HepG2 (cell line): ENCODE measurements around the gene APOA1. TPM values are rescaled to one million over a fixed set of nuclear protein-coding genes. Genes with fewer than 3 reads are reported as not detected.
A peak's percentile ranks its signal among the peaks of the same experiment; 100 is the strongest.

Experiments
- FOXM1 ChIP-seq: sonication (generic); formaldehyde crosslinking; IDR thresholded peaks from 2 replicates; pipeline ENCODE4 v1.5.0; 2020; ENCODE audit warnings: missing genetic modification reagents
- HDAC2 ChIP-seq: sonication (generic); formaldehyde crosslinking; IDR thresholded peaks from 2 replicates; pipeline ENCODE4 v1.4.0; 2020; ENCODE audit warnings: missing genetic modification reagents
- HIVEP1 ChIP-seq: sonication (generic); formaldehyde crosslinking; IDR thresholded peaks from 2 replicates; pipeline ENCODE4 v1.4.0; 2020; ENCODE audit warnings: mild to moderate bottlenecking, missing genetic modification reagents
- MEIS2 ChIP-seq: sonication (generic); formaldehyde crosslinking; IDR thresholded peaks from 2 replicates; pipeline ENCODE4 v1.9.0; 2021; ENCODE audit warnings: mild to moderate bottlenecking, missing genetic modification reagents
- NKX3-1 ChIP-seq: sonication (generic); formaldehyde crosslinking; IDR thresholded peaks from 2 replicates; pipeline ENCODE4 v1.5.0; 2020; ENCODE audit warnings: missing genetic modification reagents
- NPAS2 ChIP-seq: sonication (generic); formaldehyde crosslinking; IDR thresholded peaks from 2 replicates; pipeline ENCODE4 v1.8.0; 2022; ENCODE audit warnings: mild to moderate bottlenecking, missing genetic modification reagents, borderline replicate concordance
- RARA ChIP-seq: IDR thresholded peaks from 2 replicates; pipeline ENCODE4 v1.6.1; 2016; ENCODE audit warnings: missing genetic modification reagents, missing compliant biosample characterization
- REXO4 ChIP-seq: sonication (generic); formaldehyde crosslinking; IDR thresholded peaks from 2 replicates; pipeline ENCODE4 v1.8.0; 2022; ENCODE audit warnings: missing genetic modification reagents, mild to moderate bottlenecking, borderline replicate concordance
- RNF219 ChIP-seq: sonication (generic); formaldehyde crosslinking; IDR thresholded peaks from 2 replicates; pipeline ENCODE4 v1.5.0; 2020; ENCODE audit warnings: mild to moderate bottlenecking, missing genetic modification reagents
- TBX3 ChIP-seq: fragments of 450-650 bp; IDR thresholded peaks from 2 replicates; pipeline ENCODE4 v1.6.1; 2017; ENCODE audit warnings: antibody characterized with exemption, mild to moderate bottlenecking, inconsistent platforms, borderline replicate concordance
- ZNF124 ChIP-seq: sonication (generic); formaldehyde crosslinking; IDR thresholded peaks from 2 replicates; pipeline ENCODE4 v1.4.0; 2020; ENCODE audit warnings: missing genetic modification reagents
- ZNF296 ChIP-seq: sonication (generic); formaldehyde crosslinking; conservative IDR thresholded peaks from 2 replicates; pipeline ENCODE4 v1.5.0; 2020; ENCODE audit warnings: mild to moderate bottlenecking, missing genetic modification reagents
- ZNF331 ChIP-seq: sonication (generic); formaldehyde crosslinking; IDR thresholded peaks from 2 replicates; pipeline ENCODE4 v1.4.0; 2020; ENCODE audit warnings: missing genetic modification reagents
- ZNF460 ChIP-seq: sonication (generic); formaldehyde crosslinking; IDR thresholded peaks from 2 replicates; pipeline ENCODE4 v1.5.1; 2020; ENCODE audit warnings: missing genetic modification reagents, mild to moderate bottlenecking, borderline replicate concordance
- ZNF556 ChIP-seq: sonication (generic); formaldehyde crosslinking; IDR thresholded peaks from 2 replicates; pipeline ENCODE4 v1.4.0; 2020; ENCODE audit warnings: mild to moderate bottlenecking, missing genetic modification reagents, borderline replicate concordance
- ZNF563 ChIP-seq: sonication (generic); formaldehyde crosslinking; IDR thresholded peaks from 2 replicates; pipeline ENCODE4 v1.8.0; 2022; ENCODE audit warnings: mild to moderate bottlenecking, moderate library complexity, missing genetic modification reagents
- ZNF598 ChIP-seq: sonication (generic); formaldehyde crosslinking; IDR thresholded peaks from 2 replicates; pipeline ENCODE4 v1.5.1; 2020; ENCODE audit warnings: mild to moderate bottlenecking, missing genetic modification reagents, borderline replicate concordance
- ZNF724P ChIP-seq: sonication (generic); formaldehyde crosslinking; IDR thresholded peaks from 2 replicates; pipeline ENCODE4 v1.8.0; 2022; ENCODE audit warnings: missing genetic modification reagents, borderline replicate concordance
- ZNF768 ChIP-seq: sonication (generic); formaldehyde crosslinking; IDR thresholded peaks from 2 replicates; pipeline ENCODE4 v1.4.0; 2020; ENCODE audit warnings: missing genetic modification reagents
- polyA plus RNA-seq, 8 experiments: library from polyadenylated mRNA; depleted of rRNA in 3 of 8; stranded (reverse) in 7 of 8; unstranded in 1 of 8; fragments of >200 nt; fragmentation: Illumina TruSeq in 4 of 8; extraction: Trizol in 4 of 8; gene quantifications; 2 replicates each; pipeline versions ENCODE4 v1.2.1 to v1.2.3, GENCODE V29; 2011 to 2016; ENCODE audit warnings: low read depth in 4 of 8, missing spikeins in 1 of 8, mixed read lengths in 1 of 8; ENCODE audit not compliant: insufficient read depth in 1 of 8
- total RNA-seq, 5 experiments: library from RNA; depleted of rRNA; stranded (reverse); fragments of >200 nt; fragmentation: Illumina TruSeq; extraction: Trizol; gene quantifications; 2 replicates each; pipeline ENCODE4 v1.2.3, GENCODE V29; 2016; ENCODE audit warnings: low read depth in 1 of 5
- TF ChIP-seq, protein P1 (sequence below): sonication (generic); formaldehyde crosslinking; conservative IDR thresholded peaks from 2 replicates; pipeline ENCODE4 v1.5.0; 2020; ENCODE audit warnings: missing genetic modification reagents
- TF ChIP-seq, protein P2 (sequence below): sonication (generic); formaldehyde crosslinking; IDR thresholded peaks from 2 replicates; pipeline ENCODE4 v1.5.0; 2020; ENCODE audit warnings: missing genetic modification reagents
- TF ChIP-seq, protein P3 (sequence below): sonication (generic); formaldehyde crosslinking; IDR thresholded peaks from 2 replicates; pipeline ENCODE4 v1.9.0; 2021; ENCODE audit warnings: missing genetic modification reagents, borderline replicate concordance

Gene APOA1
- total and polyA plus RNA-seq, 2 of the 13 experiments (the other 11 are each of a cell fraction or from before 2014, with no cell fraction given): 1,973 to 5,485 TPM

DNA sequence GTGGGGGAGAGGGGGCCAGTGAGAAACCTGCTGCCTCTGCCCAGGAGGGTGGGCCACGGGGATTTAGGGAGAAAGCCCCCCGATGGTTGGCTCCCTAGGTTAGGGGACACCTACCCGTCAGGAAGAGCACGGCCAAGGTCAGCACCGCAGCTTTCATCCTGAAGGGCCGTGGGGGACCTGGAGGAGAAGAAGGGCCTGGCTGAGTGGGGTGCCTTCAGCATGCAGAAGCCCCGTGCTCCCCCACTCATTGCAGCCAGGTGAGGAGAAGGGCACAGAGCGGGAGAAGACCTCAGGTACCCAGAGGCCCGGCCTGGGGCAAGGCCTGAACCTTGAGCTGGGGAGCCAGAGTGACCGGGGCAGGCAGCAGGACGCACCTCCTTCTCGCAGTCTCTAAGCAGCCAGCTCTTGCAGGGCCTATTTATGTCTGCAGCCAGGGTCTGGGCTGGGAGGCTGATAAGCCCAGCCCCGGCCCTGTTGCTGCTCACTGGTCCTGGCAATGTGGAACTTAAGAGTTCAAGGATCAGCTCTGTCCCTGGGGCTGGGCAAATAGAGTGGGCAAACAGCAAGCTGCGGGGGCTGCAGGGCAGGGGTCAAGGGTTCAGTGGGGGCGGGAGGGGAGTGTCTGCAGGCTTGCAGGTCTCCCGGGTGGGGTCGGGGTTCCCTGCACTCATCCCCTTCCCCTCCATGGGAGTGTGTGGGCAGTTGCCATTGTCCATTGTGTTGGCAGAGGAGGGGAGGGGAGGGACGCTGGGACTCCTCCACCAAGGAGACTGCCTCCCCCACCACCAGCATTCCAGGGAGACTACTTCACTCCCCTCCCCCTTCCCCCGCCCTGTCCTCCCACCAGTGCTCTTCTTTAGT, at the start of gene APOA1 (continued):
- TF ChIP-seq RARA (CRISPR knock-in tag): peak; percentile 96
- TF ChIP-seq ZNF296: 0 out of 2 replicates have a peak, but pooled peaks have one; percentile 1
- TF ChIP-seq FOXM1 (CRISPR knock-in tag): no peak
- no peak for TF ChIP-seq REXO4 (CRISPR knock-in tag)
- peak; percentile 96 for TF ChIP-seq HIVEP1
- TF ChIP-seq, protein P1, sequence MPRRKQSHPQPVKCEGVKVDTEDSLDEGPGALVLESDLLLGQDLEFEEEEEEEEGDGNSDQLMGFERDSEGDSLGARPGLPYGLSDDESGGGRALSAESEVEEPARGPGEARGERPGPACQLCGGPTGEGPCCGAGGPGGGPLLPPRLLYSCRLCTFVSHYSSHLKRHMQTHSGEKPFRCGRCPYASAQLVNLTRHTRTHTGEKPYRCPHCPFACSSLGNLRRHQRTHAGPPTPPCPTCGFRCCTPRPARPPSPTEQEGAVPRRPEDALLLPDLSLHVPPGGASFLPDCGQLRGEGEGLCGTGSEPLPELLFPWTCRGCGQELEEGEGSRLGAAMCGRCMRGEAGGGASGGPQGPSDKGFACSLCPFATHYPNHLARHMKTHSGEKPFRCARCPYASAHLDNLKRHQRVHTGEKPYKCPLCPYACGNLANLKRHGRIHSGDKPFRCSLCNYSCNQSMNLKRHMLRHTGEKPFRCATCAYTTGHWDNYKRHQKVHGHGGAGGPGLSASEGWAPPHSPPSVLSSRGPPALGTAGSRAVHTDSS (CRISPR knock-in tag): 0 out of 2 replicates have a peak, but pooled peaks have one; percentile 16
- TF ChIP-seq, protein P2, sequence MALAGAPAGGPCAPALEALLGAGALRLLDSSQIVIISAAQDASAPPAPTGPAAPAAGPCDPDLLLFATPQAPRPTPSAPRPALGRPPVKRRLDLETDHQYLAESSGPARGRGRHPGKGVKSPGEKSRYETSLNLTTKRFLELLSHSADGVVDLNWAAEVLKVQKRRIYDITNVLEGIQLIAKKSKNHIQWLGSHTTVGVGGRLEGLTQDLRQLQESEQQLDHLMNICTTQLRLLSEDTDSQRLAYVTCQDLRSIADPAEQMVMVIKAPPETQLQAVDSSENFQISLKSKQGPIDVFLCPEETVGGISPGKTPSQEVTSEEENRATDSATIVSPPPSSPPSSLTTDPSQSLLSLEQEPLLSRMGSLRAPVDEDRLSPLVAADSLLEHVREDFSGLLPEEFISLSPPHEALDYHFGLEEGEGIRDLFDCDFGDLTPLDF (CRISPR knock-in tag): no peak
- peak; percentile 82; the same call in 1 of the 2 replicates for TF ChIP-seq ZNF331 (CRISPR knock-in tag)
- no peak; the same call in 1 of the 2 replicates for TF ChIP-seq ZNF556 (CRISPR knock-in tag)
- TF ChIP-seq, protein P3, sequence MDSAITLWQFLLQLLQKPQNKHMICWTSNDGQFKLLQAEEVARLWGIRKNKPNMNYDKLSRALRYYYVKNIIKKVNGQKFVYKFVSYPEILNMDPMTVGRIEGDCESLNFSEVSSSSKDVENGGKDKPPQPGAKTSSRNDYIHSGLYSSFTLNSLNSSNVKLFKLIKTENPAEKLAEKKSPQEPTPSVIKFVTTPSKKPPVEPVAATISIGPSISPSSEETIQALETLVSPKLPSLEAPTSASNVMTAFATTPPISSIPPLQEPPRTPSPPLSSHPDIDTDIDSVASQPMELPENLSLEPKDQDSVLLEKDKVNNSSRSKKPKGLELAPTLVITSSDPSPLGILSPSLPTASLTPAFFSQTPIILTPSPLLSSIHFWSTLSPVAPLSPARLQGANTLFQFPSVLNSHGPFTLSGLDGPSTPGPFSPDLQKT (CRISPR knock-in tag): no peak
- TF ChIP-seq ZNF460: no peak; the same call in 1 of the 2 replicates
- TF ChIP-seq NKX3-1 (CRISPR knock-in tag): 0 out of 2 replicates have a peak, but pooled peaks have one; percentile 78
- TF ChIP-seq ZNF563 (CRISPR knock-in tag): peak; percentile 95
- peak; percentile 42; the same call in 1 of the 2 replicates for TF ChIP-seq MEIS2 (CRISPR knock-in tag)
- TF ChIP-seq RNF219 (CRISPR knock-in tag): no peak
- TF ChIP-seq TBX3: peak; percentile 39; the same call in 1 of the 2 replicates
- no peak for TF ChIP-seq NPAS2 (CRISPR knock-in tag)
- TF ChIP-seq ZNF124: peak; percentile 80; the same call in 1 of the 2 replicates
- TF ChIP-seq ZNF724P (CRISPR knock-in tag): peak; percentile 92
- TF ChIP-seq ZNF768 (CRISPR knock-in tag): no peak
- peak; percentile 88 for TF ChIP-seq HDAC2 (CRISPR knock-in tag)
- peak; percentile 32 for TF ChIP-seq ZNF598
